OCI-LY3 (cell line): ENCODE data around the gene TRIM54.

ENCODE experiments used
- H2AFZ ChIP-seq: fragments of 200-600, 300-600 bp; shearing (Covaris generic); 2 replicates; pipeline ENCODE4 v1.6.0; 2014; ENCODE audit warnings: antibody characterized with exemption, low read depth, low read length
- H3K27ac ChIP-seq: fragments of 200-600, 300-600 bp; sonication (generic); 2 replicates; pipeline ENCODE4 v1.5.1; 2014; ENCODE audit warnings: mild to moderate bottlenecking, low read length, moderate library complexity, mixed read lengths
- H3K27me3 ChIP-seq: fragments of 200-600, 300-600 bp; sonication (generic); 2 replicates; pipeline ENCODE4 v1.6.1; 2014; ENCODE audit warnings: low read depth, low read length, mixed read lengths
- H3K36me3 ChIP-seq: fragments of 200-600, 300-600 bp; sonication (generic); replicated peaks from 2 replicates; pipeline ENCODE3; 2014; ENCODE audit warnings: low read depth, low read length, mixed read lengths
- H3K4me1 ChIP-seq: fragments of 300-600, 200-600 bp; sonication (generic); 2 replicates; pipeline ENCODE4 v1.6.1; 2014; ENCODE audit warnings: low read length, mixed read lengths
- H3K4me2 ChIP-seq: fragments of 200-600, 300-600 bp; sonication (generic); 2 replicates; pipeline ENCODE4 v1.6.1; 2014; ENCODE audit warnings: low read length, mixed read lengths
- H3K4me3 ChIP-seq: fragments of 300-600, 200-600 bp; sonication (generic); 2 replicates; pipeline ENCODE4 v1.5.1; 2014; ENCODE audit warnings: antibody characterized with exemption, mild to moderate bottlenecking, low read length, moderate library complexity
- H3K79me2 ChIP-seq: fragments of 300-600, 200-600 bp; shearing (Covaris generic); 2 replicates; pipeline ENCODE4 v1.6.1; 2014; ENCODE audit warnings: mild to moderate bottlenecking, low read length, mixed read lengths
- H3K9ac ChIP-seq: fragments of 300-600, 200-600 bp; shearing (Covaris generic); 2 replicates; pipeline ENCODE4 v1.6.0; 2014; ENCODE audit warnings: mild to moderate bottlenecking, low read length, moderate library complexity
- H3K9me3 ChIP-seq: fragments of 200-600, 300-600 bp; shearing (Covaris generic); 2 replicates; pipeline ENCODE4 v1.6.1; 2014; ENCODE audit warnings: low read length, mixed read lengths; ENCODE audit not compliant: insufficient read depth
- H4K20me1 ChIP-seq: fragments of 200-600, 300-600 bp; sonication (generic); 2 replicates; pipeline ENCODE4 v1.6.1; 2016; ENCODE audit warnings: low read length, mixed read lengths; ENCODE audit not compliant: insufficient read depth
- CTCF ChIP-seq: fragments of 200-600, 300-600 bp; sonication (generic); IDR thresholded peaks from 2 replicates; pipeline ENCODE4 v1.5.1; 2014; ENCODE audit warnings: antibody characterized with exemption, low read length, low read depth
- EZH2phosphoT487 ChIP-seq: fragments of 200-600 bp; shearing (Covaris generic); IDR thresholded peaks from 2 replicates; pipeline ENCODE4 v1.6.1; 2018; ENCODE audit warnings: antibody characterized with exemption, mixed run types, low read depth

Gene TRIM54

GRCh38 chr2:27262379-27263286 lies 19.6 kb upstream of the TRIM54 start, which contains the start of gene SLC30A3:
TSS of gene SLC30A3 (minus strand) at chr2:27263047. CDS start at chr2:27262906, 141 bp downstream.
- Histone ChIP-seq H3K4me2 (peak within 1 kb of the TSS; percentile 82), H3K79me2 (no peaks in the 10 kb centered on the region), H4K20me1 (no peaks in the 10 kb centered on the region), H3K9me3 (no peaks in the 10 kb centered on the region), H2AFZ (peak within 1 kb of the TSS; percentile 39; the same call in 1 of the 2 replicates), H3K27me3 (peaks cover 35% of the 10 kb centered on the region), H3K27ac (no peak within 1 kb of the TSS), H3K9ac (peak within 1 kb of the TSS; percentile 61), H3K36me3 (no peaks in the 10 kb centered on the region), H3K4me3 (peak within 1 kb of the TSS; percentile 81), H3K4me1 (no peaks in the 10 kb centered on the region)
- TF ChIP-seq EZH2phosphoT487, result no peak

- Histone ChIP-seq H2AFZ (peak overlapping the region; percentile 39; the same call in 1 of the 2 replicates), H3K27ac (no peak overlapping the region), H3K4me2 (peak overlapping the region; percentile 82), H3K9ac (peak overlapping the region; percentile 34; the same call in 1 of the 2 replicates), H3K4me3 (peak overlapping the region; percentile 81), H3K4me1 (no peaks in the 10 kb centered on the region), H3K9me3 (no peaks in the 10 kb centered on the region), H4K20me1 (no peaks in the 10 kb centered on the region), H3K79me2 (no peaks in the 10 kb centered on the region), H3K36me3 (no peaks in the 10 kb centered on the region), H3K27me3 (peaks cover 35% of the 10 kb centered on the region)
- TF ChIP-seq EZH2phosphoT487 (no peak), CTCF (no peak)
Measured at GRCh38 chr2:27263287-27264252, 18.7 kb upstream of the TRIM54 start.

- no peak overlapping the region for H3K4me3 ChIP-seq
- H4K20me1 ChIP-seq, result no peaks in the 10 kb centered on the region
- TF ChIP-seq CTCF, result no peak
- TF ChIP-seq EZH2phosphoT487, result no peak
- no peak overlapping the region for H3K27ac ChIP-seq
- H2AFZ ChIP-seq, result no peak overlapping the region
- no peaks in the 10 kb centered on the region for H3K79me2 ChIP-seq
- no peaks in the 10 kb centered on the region for H3K4me1 ChIP-seq
- no peaks in the 10 kb centered on the region for H3K9me3 ChIP-seq
- H3K4me2 ChIP-seq, result no peak overlapping the region
- H3K36me3 ChIP-seq, result no peaks in the 10 kb centered on the region
- peaks cover 38% of the 10 kb centered on the region for H3K27me3 ChIP-seq
- no peak overlapping the region for H3K9ac ChIP-seq
Measured at GRCh38 chr2:27264253-27264752, 17.9 kb upstream of the TRIM54 start.

- H3K27ac ChIP-seq, result no peak overlapping the region
- H3K4me1 ChIP-seq, result no peaks in the 10 kb centered on the region
- no peak for TF ChIP-seq EZH2phosphoT487
- TF ChIP-seq CTCF, result peak; percentile 14; the same call in 1 of the 2 replicates
- H2AFZ ChIP-seq, result no peak overlapping the region
- peaks cover 44% of the 10 kb centered on the region for H3K27me3 ChIP-seq
- H4K20me1 ChIP-seq, result no peaks in the 10 kb centered on the region
- H3K4me2 ChIP-seq, result no peak overlapping the region
- no peaks in the 10 kb centered on the region for H3K9me3 ChIP-seq
- no peak overlapping the region for H3K9ac ChIP-seq
- H3K79me2 ChIP-seq, result no peaks in the 10 kb centered on the region
- H3K36me3 ChIP-seq, result no peaks in the 10 kb centered on the region
- no peak overlapping the region for H3K4me3 ChIP-seq
Measured at GRCh38 chr2:27264753-27265535, 17.3 kb upstream of the TRIM54 start.
